ENCODE results near the gene CD82.

- TF ChIP-seq CTCF (IDR thresholded peaks at IDR 0.05) (no peak), POLR2A (IDR thresholded peaks at IDR 0.05) (no peak)
These were observed 72.6 kb downstream of the CD82 start for GRCh38 chr11:44638032-44638431.
